Stimulated activated CD4-positive, alpha-beta T cell treated with anti-CD3 and anti-CD28 coated beads, Interleukin-1b, Interleukin-23, amount 100 ng/mL, for 4 hours (primary cell): Measurements from ENCODE around the gene CACNB1.
"Not testable (repeated sequence)": the region's sequence is repeated elsewhere in the genome, so short reads cannot be mapped to it uniquely, and the experiment has no call there.

Experiments
- DNase-seq, 2 donors: peaks; one replicate each; pipeline ENCODE4 v3.0.0-alpha.2; 2020; ENCODE audit warnings: low read depth in 2 of 2

CACNB1 gene

GRCh38 chr17:39174920-39175694, 22.4 kb downstream of the CACNB1 start:
- DNase-seq = peak; percentile 69

GRCh38 chr17:39173526-39174274, 23.8 kb downstream of the CACNB1 start:
- DNase-seq = no peak

GRCh38 chr17:39173080-39173479, 24.4 kb downstream of the CACNB1 start:
- DNase-seq = no peak

DNA sequence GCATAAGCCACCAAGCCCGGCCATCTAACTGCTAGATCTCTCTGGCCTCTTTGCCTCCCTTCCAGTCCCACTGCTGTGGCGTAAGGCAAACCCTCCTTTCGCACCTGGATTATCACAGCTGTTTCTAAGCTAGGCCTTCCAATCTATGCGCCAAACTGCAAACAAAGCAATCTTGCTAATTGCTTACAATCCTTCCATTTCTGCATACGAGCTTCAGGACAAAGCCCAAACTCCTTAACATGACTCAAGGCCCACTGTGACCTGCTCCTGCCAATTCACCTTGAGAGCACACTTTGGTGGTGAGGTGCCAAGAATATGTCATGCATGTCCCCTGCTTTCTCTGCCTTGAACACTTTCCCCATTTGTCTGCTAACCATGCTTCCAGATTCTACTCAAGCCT, 25.5 kb downstream of the CACNB1 start:
- no peak for DNase-seq

DNA sequence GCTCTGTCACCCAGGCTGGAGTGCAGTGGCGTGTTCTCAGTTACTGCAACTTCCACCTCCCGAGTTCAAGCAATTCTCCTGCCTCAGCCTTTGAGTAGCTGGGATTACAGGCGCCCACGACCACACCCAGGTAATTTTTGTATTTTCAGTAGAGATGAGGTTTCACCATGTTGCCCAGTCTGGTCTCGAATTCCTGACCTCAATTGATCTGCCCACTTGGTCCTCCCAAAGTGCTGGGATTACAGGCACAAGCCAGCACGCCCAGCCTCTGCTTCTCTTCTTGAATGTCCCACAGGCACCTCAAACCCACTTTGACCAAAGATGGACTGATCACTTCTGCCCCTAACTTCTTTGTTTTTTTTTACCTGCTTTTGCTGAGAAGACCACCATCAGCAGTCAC, 26.9 kb downstream of the CACNB1 start:
- DNase-seq = no peak

- DNase-seq = no peak
These were observed 27.4 kb downstream of the CACNB1 start for GRCh38 chr17:39170109-39170508.

GRCh38 chr17:39169518-39169917, 28.0 kb downstream of the CACNB1 start:
- DNase-seq = no peak

- DNase-seq = no peak
These were observed 28.4 kb downstream of the CACNB1 start for GRCh38 chr17:39169101-39169500.

- not testable (repeated sequence) for DNase-seq
These were observed 29.0 kb downstream of the CACNB1 start for GRCh38 chr17:39168503-39168902.

DNA sequence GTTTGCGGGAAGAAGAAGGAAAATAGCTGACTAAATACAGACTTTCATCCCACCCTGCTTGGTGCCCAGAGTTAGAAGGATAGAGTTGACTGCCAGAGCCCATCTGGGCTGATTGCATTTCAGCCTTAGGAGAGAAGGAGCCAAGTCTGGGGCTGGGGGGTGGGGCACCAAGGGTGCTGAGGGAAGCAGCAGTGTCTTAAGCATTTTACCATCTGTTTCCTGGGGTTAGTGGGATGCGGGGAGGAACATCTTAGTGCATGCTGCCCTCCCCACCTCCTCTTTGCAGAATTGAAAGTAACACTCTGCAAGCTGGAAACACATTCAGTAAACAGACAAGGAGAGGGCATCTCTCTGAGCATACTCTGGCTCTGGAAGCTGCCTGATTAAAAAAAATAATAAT, 30.0 kb downstream of the CACNB1 start:
- no peak for DNase-seq

- DNase-seq = no peak
These were observed 30.8 kb downstream of the CACNB1 start for GRCh38 chr17:39166437-39167335.

GRCh38 chr17:39165841-39166349, 31.6 kb downstream of the CACNB1 start, which contains the start of gene ARL5C:
TSS of gene ARL5C (minus strand) at chr17:39166161. CDS start at chr17:39165760, 401 bp downstream.
- DNase-seq = no peak

DNA sequence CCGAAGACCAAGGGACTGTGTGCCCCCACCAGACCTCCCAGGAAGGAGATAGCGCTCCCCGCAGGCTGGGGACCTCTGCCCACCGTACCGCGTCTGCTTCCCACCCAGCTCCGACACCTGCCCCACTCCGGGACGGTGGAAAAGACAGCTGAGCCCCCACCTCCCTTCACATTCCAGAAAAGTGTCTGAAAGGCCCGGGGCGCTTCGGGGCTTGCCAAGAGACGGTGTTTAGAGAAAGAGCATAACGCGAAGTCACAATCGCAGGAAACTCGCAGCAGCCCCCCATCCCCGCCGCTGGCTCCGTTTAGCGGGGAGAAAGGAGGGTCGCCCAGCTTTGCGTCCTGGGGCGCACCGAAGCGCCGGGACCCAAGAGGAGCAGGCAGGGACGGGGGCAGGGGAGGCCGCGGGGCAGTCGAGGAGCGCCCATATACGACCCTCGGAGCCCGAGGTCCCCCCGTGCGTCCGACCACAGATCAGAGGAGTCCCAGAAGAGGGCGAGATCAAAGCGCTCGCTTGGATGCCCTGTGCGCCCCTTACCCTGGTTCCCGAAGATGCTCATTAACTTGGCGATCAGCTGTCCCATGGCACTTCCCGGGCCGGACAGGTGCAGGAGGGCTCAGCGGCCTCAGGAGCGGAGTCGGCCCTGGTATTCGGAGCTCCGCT, 32.2 kb downstream of the CACNB1 start:
- no peak for DNase-seq

GRCh38 chr17:39164675-39165143, 32.8 kb downstream of the CACNB1 start:
- DNase-seq = peak; percentile 56 to 65

DNA sequence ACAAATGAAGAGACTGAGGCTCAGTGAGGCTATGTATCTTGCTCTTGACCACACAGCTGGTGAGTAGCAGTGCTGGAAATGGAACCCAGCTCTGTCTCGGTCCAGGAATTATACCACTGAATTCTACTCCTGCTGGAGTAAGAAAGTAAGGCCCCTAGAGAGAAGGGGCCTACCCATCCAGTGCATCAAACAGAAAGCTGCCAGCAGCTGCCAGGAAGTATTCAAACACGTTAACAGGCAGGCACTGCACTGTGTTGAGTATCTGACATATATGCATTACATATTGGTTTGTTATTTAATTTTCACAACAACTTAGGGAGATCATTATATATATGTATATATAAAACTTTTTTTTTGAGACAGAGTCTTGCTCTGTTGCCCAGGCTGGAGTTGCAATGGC, 35.5 kb downstream of the CACNB1 start:
- DNase-seq = no peak

GRCh38 chr17:39158623-39159022, 38.8 kb downstream of the CACNB1 start:
- no peak for DNase-seq

DNA sequence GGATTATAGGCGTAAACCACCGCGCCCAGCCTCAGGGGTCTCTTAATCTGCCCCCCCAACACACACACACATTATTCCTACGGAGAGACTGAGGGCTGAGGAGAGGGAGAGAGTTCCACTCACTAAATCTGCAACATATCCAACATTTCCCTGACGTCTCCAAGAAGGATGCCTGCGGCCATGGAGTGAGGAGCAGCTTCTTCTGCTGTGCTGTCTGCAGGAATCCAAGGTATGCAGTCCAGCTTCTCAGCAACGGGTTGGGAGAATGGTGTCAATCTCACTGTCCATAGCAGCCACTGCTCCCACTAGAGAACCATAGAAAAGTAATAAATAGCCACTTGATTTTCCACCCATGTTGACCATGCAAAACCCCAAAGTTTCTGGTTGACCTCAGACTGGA, 41.0 kb downstream of the CACNB1 start:
- DNase-seq = no peak

DNA sequence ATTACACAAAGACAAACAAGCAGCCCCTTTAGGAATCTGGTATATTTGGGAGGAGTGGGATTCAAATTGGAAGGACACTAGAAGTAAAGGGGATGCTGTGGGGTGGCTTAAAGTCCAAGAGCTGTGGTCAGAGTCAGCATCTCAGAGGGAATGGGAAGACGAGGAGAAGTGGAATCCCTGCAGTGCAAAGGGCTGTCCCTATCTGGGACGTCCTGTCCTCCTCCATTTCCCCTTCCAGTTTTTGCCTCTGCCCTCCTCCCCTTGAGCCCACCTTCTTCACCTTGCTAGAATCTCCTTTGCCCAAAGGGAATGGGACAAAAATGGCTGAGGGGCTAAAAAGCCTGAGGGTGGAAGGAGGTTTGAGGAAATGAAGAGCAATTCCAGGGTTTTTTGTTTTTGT, 41.8 kb downstream of the CACNB1 start:
- no peak for DNase-seq

GRCh38 chr17:39153599-39154051, 43.8 kb downstream of the CACNB1 start:
- peak; percentile 91 to 97 for DNase-seq

DNA sequence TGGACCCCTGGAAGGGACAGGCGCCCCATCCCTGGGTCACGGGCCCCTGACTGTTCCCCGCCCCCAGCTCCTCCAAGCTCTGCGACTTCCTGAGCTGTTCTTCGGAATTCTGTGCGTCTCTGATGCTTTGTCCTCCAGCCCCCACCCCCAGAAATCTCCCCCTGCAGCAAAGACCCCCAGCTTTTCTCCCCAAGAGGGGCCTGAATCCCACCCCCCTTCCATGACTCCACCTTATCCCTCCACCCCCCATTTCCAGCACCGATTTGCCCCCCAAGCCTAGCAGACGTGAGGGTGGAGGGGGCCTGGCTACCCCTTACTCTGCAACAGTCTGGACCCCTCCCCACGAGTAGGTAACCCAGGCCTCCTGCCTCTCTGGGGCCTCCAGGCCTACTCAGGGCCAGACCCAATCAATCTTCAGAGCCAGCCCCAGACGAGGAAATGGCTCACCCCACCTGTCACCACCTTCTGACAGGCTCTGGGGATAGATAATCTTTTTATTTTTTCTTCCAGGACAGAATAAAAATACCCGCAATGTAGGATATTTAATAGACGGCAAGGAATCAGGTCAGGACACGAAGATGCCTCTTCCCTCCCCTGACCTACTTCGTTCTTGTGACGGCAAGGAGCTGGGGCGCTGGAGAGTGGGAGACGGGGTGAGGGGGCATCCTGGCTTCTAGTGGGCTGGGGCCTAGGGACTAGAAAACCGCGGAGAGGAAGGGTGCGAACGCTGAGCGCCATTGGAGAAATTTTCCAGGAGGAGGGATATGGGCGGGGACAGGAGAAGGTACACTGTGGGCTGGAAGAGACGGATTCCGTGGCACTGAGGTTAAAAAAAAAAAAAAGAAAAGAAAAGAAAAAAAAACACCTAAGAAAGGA, 45.3 kb downstream of the CACNB1 start:
- DNase-seq = no peak
